ENCODE measurements around the gene PRSS22. TPM values are rescaled to one million over a fixed set of nuclear protein-coding genes. Genes with fewer than 3 reads are reported as not detected.

PRSS22 gene
- total RNA-seq, 1 experiment from 2014 or later, result 3.9 TPM

GRCh38 chr16:2842340-2843000 lies 15.5 kb downstream of the PRSS22 start (continued):
- TF ChIP-seq ARID4B (CRISPR knock-in tag; IDR thresholded peaks at IDR 0.05; ENCODE audit: borderline replicate concordance) (0 out of 2 replicates have a peak, but pooled peaks have one; percentile 9), FOXJ3 (CRISPR knock-in tag; IDR thresholded peaks at IDR 0.05; ENCODE audit: borderline replicate concordance) (no peak), ATF2 (CRISPR knock-in tag; IDR thresholded peaks at IDR 0.05; ENCODE audit: borderline replicate concordance, low read depth) (0 out of 2 replicates have a peak, but pooled peaks have one; percentile 18), RELA (CRISPR knock-in tag; IDR thresholded peaks at IDR 0.05; ENCODE audit: borderline replicate concordance) (no peak), NR1H2 (CRISPR knock-in tag; IDR thresholded peaks at IDR 0.05) (no peak), ZNF219 (CRISPR knock-in tag; IDR thresholded peaks at IDR 0.05; ENCODE audit: borderline replicate concordance) (no peak), FOXK1 (CRISPR knock-in tag; IDR thresholded peaks at IDR 0.05) (peak; percentile 20; the same call in 1 of the 2 replicates), ZNF281 (CRISPR knock-in tag; IDR thresholded peaks at IDR 0.05) (no peak; the same call in 1 of the 2 replicates), SP1 (CRISPR knock-in tag; conservative IDR thresholded peaks at IDR 0.05) (0 out of 2 replicates have a peak, but pooled peaks have one; percentile 21)
- TF ChIP-seq, protein P1, sequence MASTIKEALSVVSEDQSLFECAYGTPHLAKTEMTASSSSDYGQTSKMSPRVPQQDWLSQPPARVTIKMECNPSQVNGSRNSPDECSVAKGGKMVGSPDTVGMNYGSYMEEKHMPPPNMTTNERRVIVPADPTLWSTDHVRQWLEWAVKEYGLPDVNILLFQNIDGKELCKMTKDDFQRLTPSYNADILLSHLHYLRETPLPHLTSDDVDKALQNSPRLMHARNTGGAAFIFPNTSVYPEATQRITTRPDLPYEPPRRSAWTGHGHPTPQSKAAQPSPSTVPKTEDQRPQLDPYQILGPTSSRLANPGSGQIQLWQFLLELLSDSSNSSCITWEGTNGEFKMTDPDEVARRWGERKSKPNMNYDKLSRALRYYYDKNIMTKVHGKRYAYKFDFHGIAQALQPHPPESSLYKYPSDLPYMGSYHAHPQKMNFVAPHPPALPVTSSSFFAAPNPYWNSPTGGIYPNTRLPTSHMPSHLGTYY (CRISPR knock-in tag; IDR thresholded peaks at IDR 0.05), result no peak
- TF ChIP-seq, protein P2, sequence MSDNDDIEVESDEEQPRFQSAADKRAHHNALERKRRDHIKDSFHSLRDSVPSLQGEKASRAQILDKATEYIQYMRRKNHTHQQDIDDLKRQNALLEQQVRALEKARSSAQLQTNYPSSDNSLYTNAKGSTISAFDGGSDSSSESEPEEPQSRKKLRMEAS (CRISPR knock-in tag; IDR thresholded peaks at IDR 0.05), result peak; percentile 66
- TF ChIP-seq, protein P3, sequence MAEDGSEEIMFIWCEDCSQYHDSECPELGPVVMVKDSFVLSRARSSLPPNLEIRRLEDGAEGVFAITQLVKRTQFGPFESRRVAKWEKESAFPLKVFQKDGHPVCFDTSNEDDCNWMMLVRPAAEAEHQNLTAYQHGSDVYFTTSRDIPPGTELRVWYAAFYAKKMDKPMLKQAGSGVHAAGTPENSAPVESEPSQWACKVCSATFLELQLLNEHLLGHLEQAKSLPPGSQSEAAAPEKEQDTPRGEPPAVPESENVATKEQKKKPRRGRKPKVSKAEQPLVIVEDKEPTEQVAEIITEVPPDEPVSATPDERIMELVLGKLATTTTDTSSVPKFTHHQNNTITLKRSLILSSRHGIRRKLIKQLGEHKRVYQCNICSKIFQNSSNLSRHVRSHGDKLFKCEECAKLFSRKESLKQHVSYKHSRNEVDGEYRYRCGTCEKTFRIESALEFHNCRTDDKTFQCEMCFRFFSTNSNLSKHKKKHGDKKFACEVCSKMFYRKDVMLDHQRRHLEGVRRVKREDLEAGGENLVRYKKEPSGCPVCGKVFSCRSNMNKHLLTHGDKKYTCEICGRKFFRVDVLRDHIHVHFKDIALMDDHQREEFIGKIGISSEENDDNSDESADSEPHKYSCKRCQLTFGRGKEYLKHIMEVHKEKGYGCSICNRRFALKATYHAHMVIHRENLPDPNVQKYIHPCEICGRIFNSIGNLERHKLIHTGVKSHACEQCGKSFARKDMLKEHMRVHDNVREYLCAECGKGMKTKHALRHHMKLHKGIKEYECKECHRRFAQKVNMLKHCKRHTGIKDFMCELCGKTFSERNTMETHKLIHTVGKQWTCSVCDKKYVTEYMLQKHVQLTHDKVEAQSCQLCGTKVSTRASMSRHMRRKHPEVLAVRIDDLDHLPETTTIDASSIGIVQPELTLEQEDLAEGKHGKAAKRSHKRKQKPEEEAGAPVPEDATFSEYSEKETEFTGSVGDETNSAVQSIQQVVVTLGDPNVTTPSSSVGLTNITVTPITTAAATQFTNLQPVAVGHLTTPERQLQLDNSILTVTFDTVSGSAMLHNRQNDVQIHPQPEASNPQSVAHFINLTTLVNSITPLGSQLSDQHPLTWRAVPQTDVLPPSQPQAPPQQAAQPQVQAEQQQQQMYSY (CRISPR knock-in tag; IDR thresholded peaks at IDR 0.05), result peak; percentile 7; the same call in 1 of the 2 replicates

Data from WTC11 (cell line).